Dermis blood vessel endothelial cell (primary cell): ENCODE data around the gene KCNQ1. TPM values are rescaled to one million over a fixed set of nuclear protein-coding genes. Genes with fewer than 3 reads are reported as not detected.
"Not testable (repeated sequence)": the region's sequence is repeated elsewhere in the genome, so short reads cannot be mapped to it uniquely, and the experiment has no call there.

Experiments
- DNase-seq: peaks from one replicate; pipeline ENCODE4 v3.0.0; 2010
- total RNA-seq: library from RNA; depleted of rRNA; stranded (reverse); fragments of >200 nt; gene quantifications from 2 replicates; pipeline ENCODE4 v1.2.3, GENCODE V29; 2014

The KCNQ1 gene
- total RNA-seq, 1 donor from 2014 or later: 0.34 TPM

GRCh38 chr11:2477936-2478335 lies 33.1 kb downstream of the KCNQ1 start:
- no peak for DNase-seq

GRCh38 chr11:2480067-2480873 lies 35.5 kb downstream of the KCNQ1 start:
- DNase-seq: not testable (repeated sequence)

DNA sequence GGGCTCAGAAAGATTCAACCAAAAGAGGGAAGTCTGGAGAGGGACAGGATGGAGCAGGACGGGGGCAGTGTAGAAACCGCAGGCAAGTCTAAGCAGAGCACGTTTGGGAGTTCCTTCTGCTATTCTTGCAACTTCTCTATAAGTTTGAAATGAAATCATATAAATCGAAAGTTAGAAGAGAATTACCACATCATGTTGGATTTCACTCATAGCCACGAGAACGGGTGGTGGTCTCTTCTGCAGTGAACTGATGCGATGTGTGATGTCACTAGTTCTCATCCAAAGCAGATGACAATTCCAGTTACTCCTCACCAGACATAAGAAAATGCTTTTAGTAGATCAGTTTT lies 36.0 kb downstream of the KCNQ1 start:
- no peak for DNase-seq

- DNase-seq: no peak
Observed at GRCh38 chr11:2481253-2481652, 36.4 kb downstream of the KCNQ1 start.

- no peak for DNase-seq
Observed at GRCh38 chr11:2482204-2482603, 37.4 kb downstream of the KCNQ1 start.

GRCh38 chr11:2482745-2483144 lies 37.9 kb downstream of the KCNQ1 start:
- DNase-seq: no peak

DNA sequence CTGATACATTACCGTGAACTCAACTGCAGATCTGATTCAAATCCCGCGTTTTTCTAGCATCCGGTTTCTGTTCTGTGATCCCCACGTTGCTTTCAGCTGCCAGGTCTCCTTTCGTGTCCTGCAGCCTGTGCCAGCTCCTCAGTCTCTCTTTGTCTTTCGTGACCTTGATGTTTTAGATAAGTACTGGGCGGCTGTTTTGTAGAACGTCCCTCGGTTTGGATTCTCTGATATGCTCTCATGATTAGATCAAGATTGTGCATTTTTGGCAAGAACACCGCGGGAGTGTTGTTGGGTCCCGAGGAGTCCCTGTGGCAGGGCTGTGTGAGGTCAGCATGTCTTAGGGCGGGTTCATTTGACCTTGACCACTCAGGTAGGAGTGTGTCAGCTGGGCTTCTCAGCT lies 38.6 kb downstream of the KCNQ1 start:
- DNase-seq: no peak

DNA sequence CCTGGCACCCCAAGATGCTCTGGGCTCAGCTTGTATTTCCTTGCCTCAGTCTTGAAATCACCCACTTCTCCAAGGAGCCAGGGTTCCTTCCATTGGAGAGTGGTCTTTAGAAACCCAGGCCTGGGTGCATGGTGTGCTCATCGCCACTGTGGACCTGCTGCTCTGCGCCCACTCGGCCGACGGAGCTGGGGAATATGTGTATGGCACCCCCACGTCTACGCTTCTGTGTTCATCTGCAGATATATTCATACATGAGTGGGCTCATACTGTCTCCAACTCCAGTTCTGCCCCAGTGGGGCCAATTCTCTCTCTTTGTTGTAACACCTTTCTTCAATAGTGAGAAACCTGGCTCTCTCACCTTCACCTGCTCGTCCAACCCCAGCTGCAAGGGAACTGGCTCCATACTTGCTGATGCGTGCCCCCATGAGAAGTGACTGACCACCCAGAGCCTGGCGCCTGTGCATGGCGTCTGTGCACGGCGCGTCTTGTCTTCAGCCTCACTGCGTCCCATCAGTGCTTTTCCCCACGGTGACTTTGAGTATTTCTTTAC lies 39.8 kb downstream of the KCNQ1 start:
- no peak for DNase-seq

GRCh38 chr11:2488004-2488403 lies 43.2 kb downstream of the KCNQ1 start:
- no peak for DNase-seq

DNA sequence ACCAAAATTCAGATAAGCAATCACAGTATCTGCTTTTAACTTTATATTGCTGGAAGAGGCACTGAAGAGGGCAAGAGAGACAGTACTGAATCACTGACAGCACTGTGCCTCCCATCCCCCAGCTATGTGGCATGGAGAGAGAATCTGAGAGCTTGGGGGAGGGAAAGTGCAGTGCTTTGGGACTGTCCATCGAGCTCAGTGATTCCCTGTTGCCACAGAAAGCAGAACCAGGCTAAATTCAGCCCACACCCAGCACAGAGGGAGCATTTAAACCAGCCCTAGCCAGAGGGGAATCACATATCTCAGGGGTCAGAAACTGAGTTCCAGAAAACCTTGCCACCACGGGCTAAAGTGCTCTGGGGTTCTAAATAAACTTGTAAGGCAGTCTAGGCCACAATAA lies 44.3 kb downstream of the KCNQ1 start:
- DNase-seq: no peak

- not testable (repeated sequence) for DNase-seq
Observed at GRCh38 chr11:2497951-2498350, 53.1 kb downstream of the KCNQ1 start.

DNA sequence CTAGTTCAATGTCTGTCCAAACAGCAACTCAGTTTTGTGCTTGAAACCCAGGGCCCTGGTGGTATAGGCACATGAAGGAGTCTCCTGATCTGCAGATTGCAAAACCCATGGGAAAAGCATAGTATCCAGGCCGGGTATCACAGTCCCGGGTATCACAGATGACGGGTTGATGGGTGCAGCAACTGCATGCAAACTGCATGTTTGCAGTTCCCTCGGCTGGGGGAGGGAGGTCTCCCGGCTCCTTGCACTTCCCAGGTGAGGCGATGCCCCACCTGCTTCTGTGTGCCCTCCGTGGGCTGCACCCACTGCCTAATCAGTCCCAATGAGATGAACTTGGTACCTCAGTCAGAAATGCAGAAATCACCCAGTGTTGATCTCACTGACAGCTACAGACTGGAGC lies 53.9 kb downstream of the KCNQ1 start:
- no peak for DNase-seq

GRCh38 chr11:2507212-2507901 lies 62.5 kb downstream of the KCNQ1 start:
- no peak for DNase-seq

GRCh38 chr11:2507945-2508749 lies 63.3 kb downstream of the KCNQ1 start:
- DNase-seq: no peak

DNA sequence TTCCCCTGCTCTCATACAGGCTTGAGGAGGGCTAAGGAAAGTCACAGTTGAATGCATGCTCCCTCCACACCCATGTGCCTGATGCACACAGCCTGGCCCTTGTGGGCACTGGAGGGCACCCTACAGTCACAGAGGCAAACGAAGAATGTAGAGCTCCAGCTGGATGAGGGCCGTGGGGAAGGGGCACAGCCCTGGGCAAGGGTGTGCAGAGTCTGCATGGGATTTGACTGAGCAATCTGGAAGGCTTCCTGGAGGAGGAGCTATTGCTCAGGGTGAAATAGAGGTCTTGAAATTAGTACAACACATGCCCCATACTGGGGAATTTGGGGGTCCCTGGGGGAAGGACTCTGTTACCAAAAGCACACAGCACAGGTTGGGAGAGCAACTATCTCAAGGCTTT lies 64.0 kb downstream of the KCNQ1 start:
- DNase-seq: no peak

- DNase-seq: no peak
Observed at GRCh38 chr11:2509481-2510001, 64.7 kb downstream of the KCNQ1 start.

DNA sequence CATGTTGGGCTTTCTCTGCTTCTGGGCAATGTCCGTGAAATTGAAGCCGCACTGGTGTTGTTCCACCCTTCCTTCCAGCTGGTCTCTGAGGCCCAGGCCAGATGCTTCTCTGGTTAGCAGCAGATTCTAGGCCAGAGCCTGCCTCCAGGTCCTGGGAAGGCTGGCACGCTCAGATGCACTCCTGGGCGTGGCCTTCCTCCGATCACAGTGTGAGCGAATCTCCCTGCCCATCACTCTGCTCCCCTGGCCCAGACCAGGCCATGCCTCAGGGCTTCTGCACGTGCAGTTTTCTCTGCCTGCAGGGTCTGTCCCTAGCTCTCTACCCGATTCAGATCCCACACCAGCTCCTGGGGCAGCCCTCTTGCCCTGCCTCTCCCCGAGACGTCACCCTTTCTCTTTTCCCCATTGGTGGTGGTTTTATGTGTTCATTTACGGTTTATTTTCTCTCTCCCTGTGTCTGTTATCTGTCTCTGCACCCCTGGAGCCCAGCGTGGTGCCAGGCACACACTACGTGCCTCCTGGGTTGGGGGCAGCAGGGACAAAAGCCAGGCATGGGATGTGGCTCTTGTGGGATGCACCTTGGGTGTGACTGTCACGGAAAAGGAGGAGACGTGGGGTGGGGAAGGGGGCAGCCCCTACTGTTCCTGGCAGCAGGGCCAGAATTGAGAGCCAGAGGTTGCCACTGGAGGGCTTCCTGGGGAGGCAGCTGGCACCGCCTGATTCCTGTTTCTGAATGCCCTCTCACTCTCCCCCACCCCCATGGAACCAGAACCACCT lies 66.0 kb downstream of the KCNQ1 start:
- no peak for DNase-seq

DNA sequence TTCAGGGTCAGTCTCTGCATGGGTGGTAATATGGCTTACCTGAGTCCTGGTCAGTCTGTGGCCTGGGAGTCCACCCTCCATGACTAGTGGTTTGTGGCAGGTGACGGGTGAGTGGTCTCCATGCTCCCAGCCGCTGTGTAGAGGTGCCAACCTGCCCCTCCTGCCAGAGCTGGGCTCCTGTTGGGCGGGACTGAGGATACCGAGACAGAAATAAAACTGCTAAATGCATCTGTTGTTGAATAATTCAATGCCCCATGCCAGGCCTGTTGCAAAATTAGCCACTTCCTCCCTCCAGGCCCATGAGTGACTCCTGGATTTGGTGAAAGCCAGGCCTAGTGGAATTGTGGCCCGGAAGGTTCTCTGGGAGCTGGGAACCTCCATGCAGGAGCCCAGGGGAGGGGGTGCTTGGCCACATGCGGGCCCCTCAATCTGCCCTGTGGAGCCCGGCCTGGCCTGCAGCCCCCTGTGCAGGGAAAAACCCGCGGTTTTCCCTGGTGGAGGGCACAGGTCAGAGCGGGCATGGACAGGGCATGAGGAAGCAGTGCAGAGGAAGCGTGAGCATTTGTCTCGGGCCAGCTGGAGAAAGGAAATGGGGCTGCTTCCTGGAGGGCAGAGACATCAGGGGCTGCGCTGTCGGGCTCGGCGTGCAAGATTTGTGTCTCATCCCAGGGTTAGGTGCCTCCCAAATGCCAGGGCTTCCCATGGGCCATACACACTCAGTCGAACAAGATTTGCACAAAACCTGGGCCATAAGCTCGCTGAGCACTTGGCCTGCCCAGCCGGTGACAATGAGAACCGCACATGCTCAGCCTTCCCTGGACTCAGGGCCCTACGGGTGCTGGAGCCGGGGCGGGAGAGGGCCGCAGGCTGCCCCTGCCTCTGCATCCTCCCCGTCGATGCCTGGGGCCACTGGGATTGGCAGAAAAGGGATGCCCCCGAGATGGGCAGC lies 66.9 kb downstream of the KCNQ1 start:
- DNase-seq: no peak

GRCh38 chr11:2512431-2513407 lies 67.9 kb downstream of the KCNQ1 start:
- DNase-seq: no peak

DNA sequence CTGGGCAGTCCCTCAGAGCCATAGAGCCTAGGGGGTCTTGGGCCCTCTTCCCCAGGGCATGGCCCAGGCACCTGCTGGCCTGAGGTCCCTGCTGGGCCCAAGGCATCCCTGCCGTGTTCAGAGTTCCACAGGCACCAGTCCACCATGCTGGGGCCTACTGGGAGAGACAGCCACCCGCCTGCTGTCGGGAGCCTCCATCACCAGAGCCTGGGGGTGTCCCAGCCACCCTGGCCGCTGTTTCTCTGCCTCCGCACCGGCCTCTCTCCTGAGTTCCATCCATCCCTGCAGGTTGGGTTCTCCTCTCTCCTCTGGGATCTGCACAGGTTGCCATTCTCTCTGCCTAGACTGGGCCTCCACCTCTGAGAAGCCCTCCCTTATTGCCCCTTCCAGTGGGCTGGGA lies 68.6 kb downstream of the KCNQ1 start:
- DNase-seq: no peak
